ENCODE results near the gene RARRES1.

RARRES1 gene

GRCh38 chr3:158770741-158771350 is 38.6 kb upstream of the RARRES1 start:
- DNase-seq (ENCODE audit: insufficient read length, low spot score) (no peak), FAIRE-seq (no peak)
- no peak for TF ChIP-seq POLR2A (IDR thresholded peaks at IDR 0.05; ENCODE audit: low read depth, low read length)

GRCh38 chr3:158769952-158770740 is 37.9 kb upstream of the RARRES1 start:
- DNase-seq (ENCODE audit: insufficient read length, low spot score) (peak; percentile 26), FAIRE-seq (peak; percentile 82)
- TF ChIP-seq POLR2A (IDR thresholded peaks at IDR 0.05; ENCODE audit: low read depth, low read length), result no peak

GRCh38 chr3:158769549-158769948 is 37.3 kb upstream of the RARRES1 start:
- DNase-seq (ENCODE audit: insufficient read length, low spot score), result no peak
- FAIRE-seq, result no peak
- no peak for TF ChIP-seq POLR2A (IDR thresholded peaks at IDR 0.05; ENCODE audit: low read depth, low read length)

GRCh38 chr3:158768881-158769543 is 36.8 kb upstream of the RARRES1 start:
- TF ChIP-seq POLR2A (IDR thresholded peaks at IDR 0.05; ENCODE audit: low read depth, low read length), result no peak
- peak; percentile 62 for FAIRE-seq
- peak; percentile 26 for DNase-seq (ENCODE audit: insufficient read length, low spot score)

GRCh38 chr3:158768361-158768787 is 36.1 kb upstream of the RARRES1 start:
- TF ChIP-seq POLR2A (IDR thresholded peaks at IDR 0.05; ENCODE audit: low read depth, low read length), result no peak
- FAIRE-seq (peak; percentile 65), DNase-seq (ENCODE audit: insufficient read length, low spot score) (peak; percentile 29)

GRCh38 chr3:158766364-158766763 is 34.1 kb upstream of the RARRES1 start:
- DNase-seq (ENCODE audit: insufficient read length, low spot score) (no peak), FAIRE-seq (no peak)
- no peak for TF ChIP-seq POLR2A (IDR thresholded peaks at IDR 0.05; ENCODE audit: low read depth, low read length)

GRCh38 chr3:158765518-158766205 is 33.4 kb upstream of the RARRES1 start:
- no peak for TF ChIP-seq POLR2A (IDR thresholded peaks at IDR 0.05; ENCODE audit: low read depth, low read length)
- FAIRE-seq (no peak), DNase-seq (ENCODE audit: insufficient read length, low spot score) (no peak)

GRCh38 chr3:158763421-158763820 is 31.2 kb upstream of the RARRES1 start:
- FAIRE-seq, result no peak
- DNase-seq (ENCODE audit: insufficient read length, low spot score), result no peak
- no peak for TF ChIP-seq POLR2A (IDR thresholded peaks at IDR 0.05; ENCODE audit: low read depth, low read length)

GRCh38 chr3:158762701-158763100 is 30.4 kb upstream of the RARRES1 start:
- DNase-seq (ENCODE audit: insufficient read length, low spot score) (no peak), FAIRE-seq (no peak)
- TF ChIP-seq POLR2A (IDR thresholded peaks at IDR 0.05; ENCODE audit: low read depth, low read length), result no peak

GRCh38 chr3:158761350-158761749 is 29.1 kb upstream of the RARRES1 start:
- FAIRE-seq, result no peak
- DNase-seq (ENCODE audit: insufficient read length, low spot score), result no peak
- TF ChIP-seq POLR2A (IDR thresholded peaks at IDR 0.05; ENCODE audit: low read depth, low read length), result no peak

- no peak for TF ChIP-seq POLR2A (IDR thresholded peaks at IDR 0.05; ENCODE audit: low read depth, low read length)
- DNase-seq (ENCODE audit: insufficient read length, low spot score), result no peak
- FAIRE-seq, result peak; percentile 11
Measured at GRCh38 chr3:158755421-158755820, 23.2 kb upstream of the RARRES1 start.

GRCh38 chr3:158753854-158754253 is 21.6 kb upstream of the RARRES1 start:
- TF ChIP-seq POLR2A (IDR thresholded peaks at IDR 0.05; ENCODE audit: low read depth, low read length), result no peak
- no peak for FAIRE-seq
- DNase-seq (ENCODE audit: insufficient read length, low spot score), result no peak

GRCh38 chr3:158751316-158751715 is 19.1 kb upstream of the RARRES1 start:
- no peak for FAIRE-seq
- DNase-seq (ENCODE audit: insufficient read length, low spot score), result no peak
- TF ChIP-seq POLR2A (IDR thresholded peaks at IDR 0.05; ENCODE audit: low read depth, low read length), result no peak

GRCh38 chr3:158750016-158750415 is 17.8 kb upstream of the RARRES1 start:
- DNase-seq (ENCODE audit: insufficient read length, low spot score) (no peak), FAIRE-seq (no peak)
- no peak for TF ChIP-seq POLR2A (IDR thresholded peaks at IDR 0.05; ENCODE audit: low read depth, low read length)

Measured in H54 (cell line).